Stimulated activated CD8-positive, alpha-beta memory T cell treated with anti-CD3 and anti-CD28 coated beads, Interleukin-2, amount 100 ng/mL, for 48 hours (primary cell): ENCODE data around the gene DNAJC22.
"Not testable (repeated sequence)": the region's sequence is repeated elsewhere in the genome, so short reads cannot be mapped to it uniquely, and the experiment has no call there.

ENCODE experiments used
- DNase-seq, 2 donors: peaks; one replicate each; pipeline ENCODE4 v3.0.0-alpha.2; 2020; ENCODE audit warnings: low read depth in 2 of 2

The DNAJC22 gene

DNA sequence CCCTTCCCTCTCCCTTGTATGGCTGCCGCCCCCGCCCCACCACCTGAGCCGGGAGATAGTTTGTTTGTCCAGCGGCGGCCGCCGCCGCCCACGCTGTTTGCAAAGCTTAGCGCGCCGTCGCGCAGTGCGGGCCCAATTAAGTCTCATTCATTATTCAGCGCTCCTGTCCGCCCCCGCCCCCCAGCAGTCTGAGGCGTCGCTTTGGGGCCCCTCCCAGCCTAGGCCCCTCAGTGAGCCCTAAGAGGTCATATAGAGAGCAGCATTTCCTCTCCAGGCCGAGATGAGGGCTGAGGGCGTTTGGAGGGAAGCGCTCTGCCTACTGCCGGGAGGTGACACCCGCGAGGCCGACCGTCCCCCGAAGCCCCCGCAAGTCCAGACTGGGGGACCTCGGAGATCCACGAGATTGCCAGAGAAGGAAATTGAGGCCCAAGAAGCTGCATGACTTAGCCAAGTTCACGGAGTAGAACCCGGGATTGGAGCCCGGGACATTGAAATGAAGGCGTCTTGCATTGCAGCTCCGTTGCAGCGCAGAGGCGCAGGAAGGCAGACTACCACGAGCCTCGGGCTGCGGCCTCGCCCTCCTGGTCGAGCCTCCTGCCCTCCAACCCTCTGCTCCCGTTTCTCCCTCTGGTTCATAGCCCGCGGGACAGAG lies at the start of gene DNAJC22:
Gene DNAJC22 (plus strand): TSS at position 230 of the 652 bp plus-strand sequence. CDS start 1,985 bp downstream, outside the sequence.
- DNase-seq: no peak

GRCh38 chr12:49297695-49298060 lies 49.0 kb upstream of the DNAJC22 start:
- DNase-seq: no peak

DNA sequence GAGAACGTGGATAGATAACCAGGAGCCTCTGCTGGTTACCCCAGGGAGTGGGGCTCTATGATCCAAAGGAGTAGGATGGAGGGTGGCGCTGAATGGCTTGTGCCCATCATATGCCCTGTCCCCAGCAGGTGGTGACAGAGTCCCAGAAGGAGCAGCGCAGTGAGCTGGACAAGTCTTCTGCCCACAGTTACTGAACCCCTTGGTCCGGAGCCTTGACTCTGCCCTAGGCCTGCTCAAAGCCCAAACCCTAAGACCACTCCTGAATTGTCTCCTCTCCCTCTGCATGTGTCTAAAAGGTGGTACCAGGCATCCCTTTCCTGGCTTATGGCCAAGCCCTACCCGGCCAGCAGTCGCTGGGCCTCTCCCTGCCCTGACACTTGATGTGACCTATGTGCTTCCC lies 48.5 kb upstream of the DNAJC22 start:
- DNase-seq: no peak

- DNase-seq: no peak
Measured at GRCh38 chr12:49301760-49302159, 44.9 kb upstream of the DNAJC22 start.

DNA sequence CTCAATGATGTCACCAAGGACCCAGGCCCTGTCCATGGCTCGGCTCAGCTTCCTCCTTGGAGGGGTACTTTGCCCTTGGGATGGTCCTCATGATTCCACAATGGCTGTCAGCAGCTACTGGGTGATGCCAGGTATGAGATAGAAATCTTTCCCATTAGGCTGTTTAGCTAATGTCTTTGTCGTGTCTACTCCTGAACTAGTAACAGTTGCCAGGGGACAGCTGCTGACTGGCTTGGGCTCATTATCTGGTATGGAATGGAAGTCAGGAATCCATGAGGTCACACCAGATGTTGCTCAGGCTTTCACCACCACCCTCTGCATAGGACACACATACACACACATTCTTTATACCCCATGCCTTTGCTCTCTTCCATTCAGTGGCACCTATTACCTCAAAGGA lies 42.5 kb upstream of the DNAJC22 start:
- DNase-seq: no peak

GRCh38 chr12:49305762-49306510 lies 40.8 kb upstream of the DNAJC22 start:
- DNase-seq: no peak

DNA sequence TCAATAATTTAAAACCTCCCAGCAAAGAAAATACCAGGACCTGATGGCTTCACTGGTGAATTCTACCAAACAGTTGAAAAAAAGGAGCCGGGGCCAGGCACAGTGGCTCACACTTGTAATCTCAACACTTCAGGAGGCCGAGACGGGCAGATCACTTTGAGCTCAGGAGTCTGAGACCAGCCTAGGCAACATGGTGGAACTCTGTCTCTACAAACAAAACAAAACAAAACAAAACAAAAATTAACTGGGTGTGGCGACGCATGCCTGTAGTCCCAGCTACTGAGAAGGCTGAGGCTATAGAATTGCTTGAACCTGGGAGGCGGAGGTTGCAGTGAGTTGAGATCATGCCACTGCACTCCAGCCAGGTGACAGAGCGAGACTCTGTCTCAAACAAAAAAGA lies 37.3 kb upstream of the DNAJC22 start:
- no peak for DNase-seq

GRCh38 chr12:49310451-49311000 lies 36.2 kb upstream of the DNAJC22 start:
- DNase-seq: not testable (repeated sequence)

GRCh38 chr12:49314811-49315210 lies 31.9 kb upstream of the DNAJC22 start:
- no peak for DNase-seq

GRCh38 chr12:49317118-49317517 lies 29.6 kb upstream of the DNAJC22 start:
- DNase-seq: not testable (repeated sequence)

- not testable (repeated sequence) for DNase-seq
Measured at GRCh38 chr12:49320411-49321103, 26.1 kb upstream of the DNAJC22 start.

DNA sequence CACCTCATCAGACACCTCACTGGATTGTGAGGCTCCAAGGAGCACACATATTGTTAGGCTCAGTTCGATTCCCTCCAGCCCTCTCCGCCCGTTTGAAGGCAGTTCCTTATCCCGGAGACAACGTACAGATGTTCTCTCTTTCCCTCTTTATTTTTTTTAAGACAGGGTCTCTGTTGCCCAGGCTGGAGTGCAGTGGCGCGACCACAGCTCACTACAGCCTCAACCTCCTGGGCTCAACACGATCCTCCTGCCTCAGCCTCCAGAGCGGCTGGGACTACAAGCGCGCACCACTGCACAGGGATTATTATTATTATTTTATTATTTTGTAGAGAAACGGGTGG lies 24.4 kb upstream of the DNAJC22 start:
- no peak for DNase-seq

DNA sequence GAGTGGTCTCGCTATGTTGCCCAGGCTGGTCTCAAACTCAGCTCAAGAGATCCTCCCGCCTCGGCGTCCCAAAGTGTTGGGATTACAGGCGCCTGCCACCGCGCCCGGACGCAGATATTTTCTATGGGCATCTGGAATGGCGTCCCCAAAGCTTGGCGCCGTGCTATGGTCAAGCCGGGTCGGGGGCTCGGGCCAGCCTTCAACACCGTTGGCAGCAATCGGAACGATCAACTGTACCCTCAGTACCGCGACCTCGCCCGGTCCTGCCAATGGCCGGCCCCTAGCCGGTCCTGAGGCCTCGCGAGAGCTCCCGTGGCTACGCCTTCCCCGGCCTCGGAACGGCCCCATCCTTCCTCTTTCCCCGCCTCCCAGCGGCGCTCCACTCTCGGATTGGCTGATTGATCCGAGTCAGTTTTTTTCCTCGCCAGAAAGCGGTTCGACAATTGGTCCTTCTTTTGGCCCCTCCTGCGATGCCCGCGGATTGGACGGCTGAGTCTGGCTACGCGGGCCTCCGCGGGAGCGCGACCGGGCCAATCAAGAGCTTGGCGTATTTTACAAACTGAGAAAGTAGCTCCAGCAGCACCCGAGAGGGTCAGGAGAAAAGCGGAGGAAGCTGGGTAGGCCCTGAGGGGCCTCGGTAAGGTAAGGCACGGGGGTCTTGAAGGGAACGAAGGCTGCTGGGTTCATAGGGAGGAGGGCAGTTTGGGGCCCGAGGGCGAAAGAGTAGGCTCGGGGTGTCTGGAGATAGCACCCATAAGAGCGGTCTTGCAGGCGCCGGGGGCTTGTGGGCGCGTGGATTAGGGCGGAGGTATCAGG lies 23.8 kb upstream of the DNAJC22 start, which contains the start of gene TROAP:
Gene TROAP (plus strand): TSS at position 548 of the 816 bp plus-strand sequence. CDS start 354 bp downstream, outside the sequence.
- peak; percentile 93 to 94 for DNase-seq

- no peak for DNase-seq
Measured at GRCh38 chr12:49323524-49324097, 23.1 kb upstream of the DNAJC22 start.

DNA sequence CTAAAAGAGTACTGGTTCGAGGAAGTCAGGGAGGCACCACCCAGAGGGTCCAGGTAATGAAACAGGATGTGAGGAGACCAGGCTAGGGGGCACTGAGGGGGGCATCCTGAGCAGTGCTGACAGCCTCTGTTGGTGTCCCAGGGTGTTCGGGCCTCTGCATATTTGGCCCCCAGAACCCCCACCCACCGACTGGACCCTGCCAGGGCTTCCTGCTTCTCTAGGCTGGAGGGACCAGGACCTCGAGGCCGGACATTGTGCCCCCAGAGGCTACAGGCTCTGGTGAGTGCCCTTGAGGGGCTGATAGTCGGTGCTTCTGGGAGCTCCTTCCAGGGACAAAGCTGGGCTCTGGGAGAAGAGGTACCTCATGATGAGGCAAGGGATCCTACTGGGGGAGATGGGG lies 21.1 kb upstream of the DNAJC22 start:
- no peak for DNase-seq

DNA sequence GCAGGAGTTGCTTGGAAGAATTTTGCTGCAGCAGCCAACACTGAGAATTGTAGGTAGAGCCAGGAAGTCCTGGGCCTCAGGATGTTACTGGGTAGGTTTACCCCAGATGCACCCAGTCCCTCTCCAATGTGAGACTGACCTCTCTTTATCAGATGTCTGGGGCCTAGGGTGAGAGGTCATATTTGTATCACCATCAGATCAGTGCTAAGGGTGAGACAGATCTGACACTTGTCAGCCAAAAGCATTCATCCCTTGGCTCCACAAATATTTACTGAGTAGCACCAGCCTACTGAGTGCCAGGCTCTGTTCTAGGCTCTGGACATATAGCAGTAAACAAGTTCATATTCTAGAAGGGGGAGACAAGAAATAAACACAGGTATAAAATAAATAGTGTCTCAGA lies 19.3 kb upstream of the DNAJC22 start:
- no peak for DNase-seq

- DNase-seq: no peak
Measured at GRCh38 chr12:49327887-49328286, 18.8 kb upstream of the DNAJC22 start.

- DNase-seq: no peak
Measured at GRCh38 chr12:49328816-49329215, 17.9 kb upstream of the DNAJC22 start.

GRCh38 chr12:49330032-49330619 lies 16.6 kb upstream of the DNAJC22 start:
- no peak for DNase-seq

DNA sequence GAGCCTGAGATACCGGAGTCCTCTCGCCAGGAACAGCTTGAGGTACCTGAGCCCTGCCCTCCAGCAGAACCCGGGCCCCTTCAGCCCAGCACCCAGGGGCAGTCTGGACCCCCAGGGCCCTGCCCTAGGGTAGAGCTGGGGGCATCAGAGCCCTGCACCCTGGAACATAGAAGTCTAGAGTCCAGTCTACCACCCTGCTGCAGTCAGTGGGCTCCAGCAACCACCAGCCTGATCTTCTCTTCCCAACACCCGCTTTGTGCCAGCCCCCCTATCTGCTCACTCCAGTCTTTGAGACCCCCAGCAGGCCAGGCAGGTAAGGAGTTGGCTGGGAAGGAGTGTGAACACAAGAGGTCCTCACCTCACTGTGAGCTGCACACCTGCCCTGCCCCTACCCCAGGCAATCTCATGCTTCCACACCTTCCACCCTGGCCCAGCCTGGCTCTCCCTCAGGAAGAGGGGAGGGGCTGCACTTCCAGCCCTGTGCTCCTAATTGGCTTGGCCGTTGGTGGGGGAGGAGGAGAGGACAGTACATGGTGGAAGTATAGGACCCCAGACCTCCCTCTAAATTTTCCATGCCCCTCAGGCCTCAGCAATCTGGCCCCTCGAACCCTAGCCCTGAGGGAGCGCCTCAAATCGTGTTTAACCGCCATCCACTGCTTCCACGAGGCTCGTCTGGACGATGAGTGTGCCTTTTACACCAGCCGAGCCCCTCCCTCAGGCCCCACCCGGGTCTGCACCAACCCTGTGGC lies 15.9 kb upstream of the DNAJC22 start:
- DNase-seq: no peak
